Activated T-cell treated with anti-CD3 and anti-CD28 coated beads for 1 hour (primary cell): Measurements from ENCODE around the gene PKD1.
A peak's percentile ranks its signal among the peaks of the same experiment; 100 is the strongest.

Experiments used
- DNase-seq: peaks from one replicate; pipeline ENCODE4 v3.0.0-alpha.2; 2020; ENCODE audit warnings: low read depth

The PKD1 gene

DNA sequence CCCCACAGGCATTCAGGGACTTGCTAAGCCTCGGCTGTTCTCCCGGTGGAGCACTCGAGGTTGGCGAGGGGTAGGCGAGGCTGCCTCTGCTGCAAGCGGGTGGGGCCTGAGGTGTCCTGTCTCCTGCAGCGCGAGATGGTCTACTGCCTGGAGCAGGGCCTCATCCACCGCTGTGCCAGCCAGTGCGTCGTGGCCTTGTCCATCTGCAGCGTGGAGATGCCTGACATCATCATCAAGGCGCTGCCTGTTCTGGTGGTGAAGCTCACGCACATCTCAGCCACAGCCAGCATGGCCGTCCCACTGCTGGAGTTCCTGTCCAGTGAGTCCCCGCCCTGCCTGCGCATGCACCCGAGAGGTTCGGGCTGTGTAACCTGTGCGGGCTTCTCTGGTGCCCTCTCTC, 61.6 kb downstream of the PKD1 start:
- DNase-seq, result no peak

DNA sequence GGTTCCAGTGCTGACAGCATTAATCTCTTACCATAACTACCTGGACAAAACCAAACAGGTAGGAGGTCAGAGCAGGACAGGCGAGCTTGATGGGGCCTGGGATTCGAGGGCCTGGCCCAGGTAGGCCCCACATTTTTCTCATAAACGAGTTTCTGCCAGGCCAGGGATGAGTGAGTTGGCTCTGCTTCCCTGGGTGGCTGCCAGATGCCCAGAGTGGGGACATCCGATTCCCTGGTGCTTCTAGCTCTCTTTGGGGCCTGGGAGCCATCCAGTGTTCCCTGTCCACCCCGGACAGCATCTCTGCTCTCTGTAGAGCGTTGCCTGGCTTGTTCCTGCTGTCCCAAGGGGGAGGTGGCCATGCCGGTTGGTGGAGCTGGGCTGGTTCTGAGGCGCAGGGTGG, 62.8 kb downstream of the PKD1 start:
- DNase-seq, result no peak

DNA sequence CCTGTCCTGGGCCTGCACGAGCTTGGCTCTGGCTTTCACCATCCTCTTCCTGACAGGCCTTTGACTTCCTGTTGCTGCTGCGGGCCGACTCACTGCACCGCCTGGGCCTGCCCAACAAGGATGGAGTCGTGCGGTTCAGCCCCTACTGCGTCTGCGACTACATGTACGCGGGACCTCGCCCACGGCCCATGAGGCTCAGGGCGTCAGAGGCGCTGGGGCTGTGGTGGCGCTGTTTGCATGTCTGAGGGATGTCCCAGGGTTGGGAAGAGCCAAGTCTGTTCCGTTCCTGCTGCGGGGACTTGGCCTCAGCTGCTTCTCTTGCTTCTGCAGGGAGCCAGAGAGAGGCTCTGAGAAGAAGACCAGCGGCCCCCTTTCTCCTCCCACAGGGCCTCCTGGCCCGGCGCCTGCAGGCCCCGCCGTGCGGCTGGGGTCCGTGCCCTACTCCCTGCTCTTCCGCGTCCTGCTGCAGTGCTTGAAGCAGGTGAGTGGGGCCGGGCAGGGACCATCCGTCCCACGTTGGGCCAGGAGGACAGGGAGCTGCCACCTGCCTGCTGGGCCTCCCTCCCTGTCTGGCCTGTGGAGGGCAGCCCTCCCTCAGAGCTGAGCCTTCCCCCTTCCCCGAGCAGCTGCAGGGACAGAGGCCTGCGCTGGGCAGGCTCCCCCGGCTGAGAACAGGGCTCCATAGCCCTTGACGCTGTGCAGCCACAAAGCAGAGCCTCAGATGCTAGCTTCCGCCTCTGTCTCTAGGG, 64.1 kb downstream of the PKD1 start:
- DNase-seq, result no peak

DNA sequence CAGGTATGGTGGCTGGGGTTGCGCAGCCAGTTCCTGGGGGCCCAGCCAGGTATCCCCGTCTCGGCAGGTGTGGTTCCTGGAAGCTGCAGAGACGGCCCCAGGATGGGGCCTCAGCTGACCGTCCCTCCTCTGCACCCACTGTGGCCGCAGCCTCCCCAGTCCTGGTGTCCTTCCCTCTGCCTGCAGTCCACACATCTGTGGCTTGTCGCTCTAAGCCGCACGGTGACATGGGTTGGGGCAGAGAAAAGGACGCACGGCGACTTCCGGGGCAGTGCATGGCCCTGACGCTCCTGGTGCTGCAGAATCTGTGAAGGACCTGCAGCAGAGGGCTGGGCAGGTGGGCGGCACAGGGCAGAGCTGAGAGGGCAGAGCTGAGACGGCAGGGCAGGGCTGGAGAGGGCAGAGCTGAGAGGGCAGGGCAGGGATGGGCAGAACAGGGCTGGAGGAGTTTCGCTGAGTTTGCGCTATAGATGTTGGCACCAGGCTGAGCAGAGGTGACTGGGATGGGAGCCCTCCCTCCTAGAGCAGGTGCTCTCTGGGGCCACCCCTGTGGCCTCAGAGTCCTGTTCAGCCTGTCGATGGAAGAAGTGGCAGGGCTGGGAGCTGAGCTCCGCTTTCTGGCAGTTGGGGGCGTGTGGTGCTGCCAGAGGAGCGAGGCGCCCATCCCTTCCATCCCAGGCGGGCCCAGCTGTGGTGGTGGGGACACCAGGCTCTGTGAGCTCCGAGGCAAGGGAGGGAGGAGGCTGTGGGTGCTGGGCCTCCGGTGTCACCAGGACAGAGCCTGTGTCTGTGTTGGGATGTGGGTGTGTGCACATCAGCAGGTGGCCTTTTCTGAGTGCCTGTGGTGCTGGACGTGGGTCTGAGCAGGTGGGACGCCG, 64.9 kb downstream of the PKD1 start:
- DNase-seq, result no peak

DNA sequence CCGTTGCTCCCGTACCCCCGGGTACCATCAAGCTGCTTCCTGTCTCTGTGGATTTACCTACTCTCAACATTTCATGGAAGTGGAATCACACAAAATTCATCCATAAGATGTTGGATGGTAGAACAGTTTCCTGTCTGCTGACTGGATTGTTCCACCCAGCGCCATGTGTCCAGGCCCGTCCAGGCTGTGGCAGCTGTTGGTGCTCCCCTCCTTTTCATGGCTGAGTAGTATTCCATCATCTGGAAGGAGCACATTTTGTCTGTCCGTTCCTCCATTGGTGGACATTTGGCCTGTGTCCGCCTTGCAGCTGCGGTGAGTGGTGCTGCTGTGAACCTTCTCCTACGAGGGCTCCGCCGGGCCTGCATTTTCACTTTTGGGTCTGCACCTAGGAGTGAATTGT, 69.6 kb downstream of the PKD1 start:
- no peak for DNase-seq

DNA sequence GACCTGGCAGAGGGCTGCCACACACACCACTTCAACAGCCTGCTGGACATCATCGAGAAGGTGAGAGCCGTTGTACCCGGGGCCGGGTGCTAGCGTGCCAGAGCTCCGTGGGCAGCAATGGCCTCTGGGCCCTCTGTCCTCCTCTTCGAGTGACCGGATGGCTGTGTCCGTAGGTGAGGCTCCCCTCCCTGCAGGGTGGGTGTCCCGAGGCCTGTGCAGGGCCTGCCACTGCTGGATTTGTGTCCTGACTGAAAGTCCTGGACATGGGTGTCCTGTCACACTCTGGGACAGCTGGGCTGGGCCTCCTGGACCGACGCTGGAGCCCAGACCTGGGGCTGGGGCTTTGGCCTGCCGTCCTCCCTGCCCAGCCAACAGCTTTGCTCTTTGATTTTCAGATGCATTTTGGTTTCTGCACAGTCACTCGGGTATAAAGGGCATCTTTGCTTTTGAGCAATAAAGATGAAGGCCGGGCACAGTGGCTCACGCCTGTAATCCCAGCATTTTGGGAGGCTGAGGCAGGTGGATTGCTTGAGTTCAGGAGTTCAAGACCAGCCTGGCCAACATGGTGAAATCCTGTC, 71.2 kb downstream of the PKD1 start:
- DNase-seq, result no peak

DNA sequence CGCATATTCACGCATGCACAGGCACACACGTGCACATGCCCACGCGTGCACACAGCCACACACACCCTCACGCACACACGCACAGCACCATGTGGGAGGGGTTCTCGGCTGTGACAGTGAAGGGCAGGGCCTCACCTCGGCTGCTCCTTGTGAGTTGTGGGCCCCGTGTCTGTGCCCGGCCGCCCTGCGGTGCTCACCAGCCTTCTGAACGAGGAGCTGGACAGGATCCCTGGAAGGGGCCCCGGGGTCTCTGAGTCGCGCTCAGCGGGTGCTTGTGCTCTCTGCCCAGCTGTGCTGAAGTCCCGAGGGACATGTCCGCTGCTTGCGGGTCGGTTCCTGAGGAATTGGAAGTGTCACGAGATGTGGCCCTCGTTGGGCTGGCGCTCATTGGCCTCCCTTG, 71.8 kb downstream of the PKD1 start:
- no peak for DNase-seq

DNA sequence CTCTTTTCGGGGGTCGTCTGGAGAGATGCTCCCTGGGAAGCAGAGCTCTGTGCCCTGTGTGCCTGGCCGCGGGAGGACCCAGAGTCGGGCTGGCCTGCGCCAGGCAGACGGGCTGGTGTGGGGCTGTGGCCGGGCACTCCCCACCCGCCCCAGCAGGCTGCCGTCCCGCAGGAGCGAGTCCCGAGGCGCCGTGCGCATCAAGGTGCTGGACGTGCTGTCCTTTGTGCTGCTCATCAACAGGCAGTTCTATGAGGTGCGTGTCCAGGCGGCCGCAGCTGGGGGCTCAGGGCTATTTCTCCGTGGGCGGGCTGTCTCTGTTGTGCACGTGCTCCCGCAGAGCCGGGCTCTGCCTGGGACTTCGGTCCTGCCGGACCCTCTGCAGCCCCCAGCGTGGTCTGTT, 72.9 kb downstream of the PKD1 start:
- no peak for DNase-seq

DNA sequence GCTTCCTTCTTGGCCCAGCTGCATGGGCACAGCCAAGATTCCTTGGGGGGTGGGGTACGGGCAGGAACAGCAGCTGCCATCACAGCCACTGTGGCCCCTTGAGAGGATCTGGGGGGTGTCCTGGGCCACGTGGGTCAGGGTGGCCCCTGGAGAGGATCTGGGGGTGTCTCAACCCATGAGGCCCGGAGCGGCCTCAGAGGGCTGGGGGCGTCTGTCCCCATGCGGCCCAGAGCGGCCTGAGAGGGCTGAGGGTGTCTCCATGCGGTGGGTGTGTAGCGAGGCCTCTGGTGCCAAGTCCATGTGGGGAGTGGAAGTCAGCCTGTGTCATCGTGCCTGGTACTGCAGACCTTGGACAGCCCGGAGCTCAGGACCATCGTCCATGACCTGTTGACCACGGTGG, 74.2 kb downstream of the PKD1 start:
- DNase-seq, result no peak

DNA sequence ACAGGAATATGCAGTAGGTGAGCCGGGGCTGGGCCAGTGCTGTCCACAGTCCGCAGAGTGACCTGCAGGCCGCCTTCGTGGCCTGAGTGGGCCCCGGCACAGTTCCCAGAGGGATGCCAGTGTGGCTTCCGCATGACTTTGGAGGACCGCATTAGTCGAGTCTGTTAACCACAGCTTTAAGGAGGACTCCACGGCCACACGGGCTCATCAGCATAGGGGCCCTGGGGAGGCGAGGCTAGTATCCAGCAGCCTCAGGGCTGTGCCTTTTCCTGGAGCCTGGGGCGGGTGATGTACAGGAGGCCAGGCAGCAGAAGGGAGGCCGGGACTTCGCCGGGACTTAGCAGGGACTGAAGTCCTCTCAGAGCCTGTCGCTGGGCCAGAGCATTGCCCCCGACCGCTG, 74.7 kb downstream of the PKD1 start:
- no peak for DNase-seq

DNA sequence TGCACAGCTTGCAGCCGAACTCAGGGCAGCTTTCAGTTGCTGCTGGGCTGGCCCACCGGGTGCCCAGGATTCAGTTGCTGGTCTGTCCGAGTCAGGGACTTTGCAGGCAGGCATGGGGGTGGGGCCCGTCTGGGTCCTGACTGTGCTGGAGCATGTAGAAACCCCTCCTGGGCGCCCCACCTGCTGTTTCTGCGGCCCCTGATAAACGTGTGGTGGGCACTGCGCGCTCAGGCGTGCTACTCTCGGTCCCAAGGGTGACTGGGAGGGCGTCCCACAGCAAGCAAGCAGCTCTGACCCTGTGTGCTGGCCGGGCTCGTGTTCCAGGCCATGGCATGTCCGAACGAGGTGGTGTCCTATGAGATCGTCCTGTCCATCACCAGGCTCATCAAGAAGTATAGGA, 75.4 kb downstream of the PKD1 start:
- no peak for DNase-seq

DNA sequence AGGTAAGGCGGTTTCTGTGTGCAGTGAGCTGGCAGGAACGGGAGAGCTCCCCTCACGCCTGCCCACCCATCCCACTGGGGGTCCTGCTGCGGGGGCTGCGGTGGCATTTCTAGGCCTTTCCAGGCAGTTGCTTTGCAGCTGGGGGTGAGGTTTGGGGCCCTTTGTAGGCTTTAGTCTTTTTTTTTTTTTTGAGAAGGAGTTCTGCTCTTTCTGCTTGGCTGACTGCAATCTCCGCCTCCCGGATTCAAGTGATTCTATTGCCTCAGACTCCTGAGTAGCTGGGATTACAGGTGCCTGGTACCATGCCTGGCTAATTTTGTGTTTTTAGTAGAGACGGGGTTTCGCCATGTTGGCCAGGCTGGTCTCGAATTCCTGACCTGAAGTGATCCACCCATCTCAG, 76.8 kb downstream of the PKD1 start:
- no peak for DNase-seq

DNA sequence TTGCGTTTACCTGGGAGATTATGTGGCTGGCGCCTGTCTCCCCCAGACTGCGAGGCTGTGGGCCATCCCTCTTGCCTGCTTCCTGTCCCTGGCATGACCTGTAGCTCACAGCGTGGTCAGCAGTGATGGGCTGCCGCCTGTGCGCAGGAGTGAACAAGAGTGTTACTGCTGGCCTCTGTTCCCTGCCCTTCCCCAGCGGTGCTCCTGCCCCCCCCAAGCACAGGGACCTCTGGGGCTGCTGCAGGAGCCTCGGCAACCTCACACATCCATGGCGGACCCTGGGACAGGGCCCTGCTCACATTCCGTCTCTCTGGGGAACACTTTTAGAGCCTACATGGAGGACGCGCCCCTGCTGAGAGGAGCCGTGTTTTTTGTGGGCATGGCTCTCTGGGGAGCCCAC, 77.3 kb downstream of the PKD1 start:
- DNase-seq, result no peak

DNA sequence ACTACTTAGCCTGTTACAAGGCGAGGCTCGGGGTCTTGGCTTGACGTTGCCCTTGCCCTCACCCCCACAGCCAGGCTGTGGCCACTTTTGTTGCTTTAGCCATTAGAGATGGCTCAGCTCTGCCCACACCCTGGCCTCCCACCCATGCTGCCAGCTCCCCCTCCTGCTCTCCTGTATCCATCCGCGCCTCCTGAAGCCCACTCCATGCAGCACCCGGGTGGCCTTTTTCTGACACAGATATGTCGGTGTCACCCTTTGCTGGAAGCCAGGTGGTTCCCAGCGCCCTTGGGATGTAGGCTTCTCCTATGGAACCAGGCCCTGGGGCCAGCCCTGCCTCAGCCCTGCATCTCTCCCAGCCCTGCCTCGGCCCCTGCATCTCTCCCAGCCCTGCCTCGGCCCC, 78.3 kb downstream of the PKD1 start:
- no peak for DNase-seq

DNA sequence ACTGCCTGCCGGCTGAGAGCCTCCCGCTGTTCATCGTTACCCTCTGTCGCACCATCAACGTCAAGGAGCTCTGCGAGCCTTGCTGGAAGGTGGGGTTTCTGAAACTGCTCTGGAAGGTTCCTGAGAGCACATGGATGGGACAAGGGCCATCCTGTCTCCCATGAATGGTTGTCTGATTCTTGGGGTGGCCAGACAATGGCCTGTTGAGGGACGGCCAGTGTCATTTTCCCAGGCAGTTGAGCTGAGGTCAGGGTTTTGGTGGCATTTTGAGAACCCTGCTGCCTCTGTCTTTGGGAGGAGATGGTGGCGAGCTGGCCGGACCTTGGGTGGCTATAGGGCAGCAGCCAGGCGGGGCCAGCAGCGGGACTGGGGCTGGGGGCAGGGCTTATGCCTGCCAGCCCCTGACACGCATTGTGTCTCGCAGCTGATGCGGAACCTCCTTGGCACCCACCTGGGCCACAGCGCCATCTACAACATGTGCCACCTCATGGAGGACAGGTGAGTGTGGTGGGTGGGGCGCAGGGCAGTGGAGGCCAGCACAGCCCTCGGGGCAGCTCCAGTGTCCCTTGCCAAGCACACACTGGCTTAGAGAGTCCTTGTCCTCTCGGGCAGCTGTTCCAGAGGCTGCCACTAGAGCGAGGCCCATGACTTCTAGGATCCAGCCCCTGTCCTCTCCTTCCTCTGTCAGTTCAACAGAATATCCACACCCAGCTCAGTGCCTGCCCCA, 78.9 kb downstream of the PKD1 start:
- no peak for DNase-seq

DNA sequence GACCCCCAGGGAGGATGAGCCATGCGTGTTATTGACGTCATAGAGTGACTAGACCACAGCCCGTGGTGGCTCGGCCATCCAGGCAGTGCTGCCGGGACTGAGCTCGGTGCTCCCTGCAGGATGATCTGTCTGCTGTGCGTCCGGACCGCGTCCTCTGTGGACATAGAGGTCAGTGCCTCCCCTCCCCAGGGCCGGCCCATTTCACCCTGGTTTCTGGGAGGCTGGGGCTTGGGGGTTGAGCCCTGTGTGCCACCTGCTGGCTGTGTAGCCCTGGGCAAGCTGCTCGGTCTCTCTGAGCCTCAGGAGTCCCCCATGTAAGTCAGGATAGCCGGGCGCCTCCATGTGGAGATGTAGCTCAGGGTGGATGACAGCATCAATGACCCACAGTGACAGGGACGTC, 79.6 kb downstream of the PKD1 start:
- DNase-seq, result no peak

DNA sequence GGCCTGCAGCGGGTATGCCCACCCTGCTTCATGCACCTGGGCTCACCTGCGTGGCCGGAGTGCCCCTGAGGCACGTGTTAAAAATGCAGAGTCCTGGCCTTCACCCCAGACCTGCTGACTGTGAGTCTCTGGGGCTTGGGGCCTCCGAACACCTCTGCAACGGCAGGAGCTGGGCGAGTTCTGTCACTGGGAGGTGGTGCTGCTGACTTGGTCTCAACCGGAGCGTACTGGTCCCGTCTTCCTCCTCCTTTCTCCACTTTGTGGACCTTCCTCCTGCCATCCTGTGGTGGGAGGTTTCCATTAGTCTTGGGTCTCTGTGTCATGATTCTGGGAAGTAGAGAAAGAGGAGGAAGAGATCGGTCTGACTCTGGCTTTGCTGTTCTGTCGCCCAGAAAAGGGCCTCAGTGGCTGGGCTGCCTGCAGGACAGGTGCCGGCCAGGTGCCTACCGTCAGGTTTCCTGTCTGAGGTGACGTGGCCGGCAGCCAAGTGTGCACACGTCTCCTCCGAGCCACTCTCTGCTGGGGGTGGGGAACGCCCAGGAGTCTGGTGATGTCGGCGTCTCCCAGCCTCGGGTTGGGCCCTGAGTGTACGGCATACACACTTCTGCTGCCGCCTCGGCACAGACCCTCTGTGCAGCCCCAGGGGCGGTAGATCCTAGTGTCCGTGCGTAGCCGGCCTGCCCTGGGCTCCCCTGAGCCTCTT, 81.0 kb downstream of the PKD1 start:
- no peak for DNase-seq

DNA sequence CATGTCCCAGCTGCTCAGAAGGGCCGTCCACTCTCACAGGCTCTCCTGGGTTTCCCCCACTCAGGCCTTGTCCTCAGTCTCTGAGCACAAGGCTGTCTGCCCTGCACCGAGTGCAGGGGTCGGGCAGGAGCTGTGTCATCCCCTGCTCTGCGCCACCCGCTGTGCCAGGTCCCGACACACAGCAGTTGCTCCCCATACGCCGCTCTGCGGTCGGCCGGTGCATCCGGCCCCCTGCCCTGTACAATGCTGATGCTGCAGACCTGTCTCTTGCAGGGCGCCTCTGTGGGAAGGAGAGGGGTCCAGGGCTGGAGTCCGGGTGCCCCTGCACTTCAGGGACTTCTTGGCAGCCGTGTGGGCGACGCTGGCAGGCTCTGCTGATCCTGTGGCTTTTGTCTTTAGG, 81.8 kb downstream of the PKD1 start:
- no peak for DNase-seq

DNA sequence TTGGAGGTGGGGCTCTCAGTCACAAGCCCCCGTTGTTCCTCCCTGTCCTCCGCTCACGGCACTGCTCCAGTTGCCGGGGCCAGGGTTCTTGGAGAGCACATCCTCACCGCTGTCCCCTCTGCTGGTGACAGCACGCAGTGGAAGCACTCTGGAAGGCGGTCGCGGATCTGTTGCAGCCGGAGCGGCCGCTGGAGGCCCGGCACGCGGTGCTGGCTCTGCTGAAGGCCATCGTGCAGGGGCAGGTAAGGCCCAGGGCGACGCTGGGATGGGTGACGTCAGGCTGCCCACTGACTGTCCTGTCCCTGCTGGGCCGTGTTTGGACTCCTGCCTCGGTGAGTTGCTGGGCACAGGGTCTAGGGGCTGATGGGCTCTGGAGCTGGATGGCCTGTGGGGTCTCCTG, 82.5 kb downstream of the PKD1 start:
- DNase-seq, result no peak

DNA sequence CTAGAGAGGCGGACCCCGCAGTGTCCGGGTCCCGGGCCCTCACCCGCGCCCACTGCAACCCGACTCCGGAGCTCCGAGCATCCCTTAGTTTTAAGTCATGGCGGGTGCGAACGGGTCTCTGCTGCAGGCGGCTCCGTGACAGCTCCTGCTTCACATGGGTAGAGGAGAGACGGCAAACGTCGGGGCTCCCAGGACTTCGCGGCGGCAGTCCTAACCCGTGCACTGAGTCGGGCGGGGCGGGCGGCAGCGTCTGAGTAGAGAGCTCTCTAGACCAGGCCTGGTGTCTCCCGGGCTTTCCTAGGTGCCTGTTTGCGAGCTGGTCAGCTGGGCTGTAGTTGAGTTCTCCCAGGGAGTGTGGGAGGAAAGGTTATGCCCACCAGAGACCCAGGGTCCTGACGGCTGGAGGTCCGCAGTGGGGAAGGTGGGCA, 87.6 kb downstream of the PKD1 start:
- no peak for DNase-seq

DNA sequence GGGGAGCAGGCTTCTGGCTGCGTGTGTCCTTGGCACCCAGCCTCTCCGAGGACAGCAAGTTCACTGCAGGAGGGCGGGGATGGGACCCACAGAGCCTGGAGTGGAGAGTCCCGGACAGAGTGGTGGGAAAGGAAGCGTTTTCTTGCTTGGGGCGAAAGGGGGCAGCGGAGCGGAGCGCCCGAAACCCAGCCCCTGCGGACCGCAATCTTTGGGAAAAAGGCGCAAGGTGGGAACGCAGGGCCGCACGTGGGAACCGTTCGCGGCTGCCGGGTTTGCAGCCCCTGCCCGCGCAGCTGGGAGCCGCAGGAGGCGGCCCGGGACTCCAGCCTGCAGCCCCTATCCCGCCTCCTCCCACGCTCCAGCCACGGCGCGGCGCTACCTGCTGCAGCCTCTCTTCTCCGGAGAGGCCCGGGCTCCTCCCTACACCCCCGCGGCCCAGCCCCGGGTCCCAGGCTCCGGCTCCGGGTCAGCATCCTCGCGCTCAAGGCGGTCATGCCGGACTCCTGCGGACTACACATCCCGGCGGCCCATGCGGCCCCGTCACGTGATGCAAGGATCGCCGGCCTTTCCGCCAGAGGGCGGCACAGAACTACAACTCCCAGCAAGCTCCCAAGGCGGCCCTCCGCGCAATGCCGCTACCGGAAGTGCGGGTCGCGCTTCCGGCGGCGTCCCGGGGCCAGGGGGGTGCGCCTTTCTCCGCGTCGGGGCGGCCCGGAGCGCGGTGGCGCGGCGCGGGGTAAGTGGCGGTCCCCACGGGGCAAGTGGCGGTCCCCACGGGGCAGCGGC, 88.2 kb downstream of the PKD1 start, which contains the start of the genes NTHL1 and TSC2:
TSS of gene NTHL1 (minus strand) at position 505 of the 786 bp plus-strand sequence. CDS start at position 494, 11 bp downstream.
TSS of gene TSC2 (plus strand) at position 656 of the 786 bp plus-strand sequence. CDS start 631 bp downstream, outside the sequence.
- DNase-seq, result peak; percentile 87
